ENCODE measurements around the gene IRF2BP2.
"Not testable (repeated sequence)": the region's sequence is repeated elsewhere in the genome, so short reads cannot be mapped to it uniquely, and the experiment has no call there.

Gene IRF2BP2

DNA sequence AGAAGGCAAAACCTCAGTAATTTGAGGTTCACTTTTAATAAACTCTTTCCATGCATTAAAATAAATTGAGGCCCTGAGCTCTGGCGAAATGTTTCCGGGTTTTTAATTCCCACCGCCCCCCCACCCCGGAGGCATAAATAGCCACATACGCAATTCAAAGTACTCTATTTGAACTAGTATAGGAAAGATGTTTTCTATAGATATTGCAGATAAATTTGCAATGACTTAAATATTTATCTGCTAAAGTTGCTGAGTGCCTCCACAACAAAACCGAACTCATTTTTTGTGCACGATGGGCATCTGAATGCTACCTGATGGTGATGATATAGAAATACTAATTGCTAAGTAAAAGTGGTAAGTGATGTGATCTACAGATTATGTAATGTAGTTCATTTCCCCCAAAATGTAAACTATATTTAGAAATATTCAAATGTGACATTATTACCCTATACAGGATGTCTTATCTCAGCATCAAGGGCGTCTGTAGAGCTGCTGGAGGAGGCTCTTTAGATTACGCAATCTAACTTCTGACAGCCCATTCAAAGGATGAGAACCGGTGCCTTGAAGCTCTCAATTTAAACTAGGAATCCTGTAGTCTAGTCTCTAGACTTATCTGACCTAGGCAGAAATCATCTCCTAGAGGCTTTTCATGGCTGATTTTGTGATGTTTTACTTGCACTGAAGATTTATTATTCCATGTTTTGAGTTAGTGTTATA, 8.5 kb downstream of the IRF2BP2 start:
- DNase-seq (ENCODE audit: low spot score): no peak

DNA sequence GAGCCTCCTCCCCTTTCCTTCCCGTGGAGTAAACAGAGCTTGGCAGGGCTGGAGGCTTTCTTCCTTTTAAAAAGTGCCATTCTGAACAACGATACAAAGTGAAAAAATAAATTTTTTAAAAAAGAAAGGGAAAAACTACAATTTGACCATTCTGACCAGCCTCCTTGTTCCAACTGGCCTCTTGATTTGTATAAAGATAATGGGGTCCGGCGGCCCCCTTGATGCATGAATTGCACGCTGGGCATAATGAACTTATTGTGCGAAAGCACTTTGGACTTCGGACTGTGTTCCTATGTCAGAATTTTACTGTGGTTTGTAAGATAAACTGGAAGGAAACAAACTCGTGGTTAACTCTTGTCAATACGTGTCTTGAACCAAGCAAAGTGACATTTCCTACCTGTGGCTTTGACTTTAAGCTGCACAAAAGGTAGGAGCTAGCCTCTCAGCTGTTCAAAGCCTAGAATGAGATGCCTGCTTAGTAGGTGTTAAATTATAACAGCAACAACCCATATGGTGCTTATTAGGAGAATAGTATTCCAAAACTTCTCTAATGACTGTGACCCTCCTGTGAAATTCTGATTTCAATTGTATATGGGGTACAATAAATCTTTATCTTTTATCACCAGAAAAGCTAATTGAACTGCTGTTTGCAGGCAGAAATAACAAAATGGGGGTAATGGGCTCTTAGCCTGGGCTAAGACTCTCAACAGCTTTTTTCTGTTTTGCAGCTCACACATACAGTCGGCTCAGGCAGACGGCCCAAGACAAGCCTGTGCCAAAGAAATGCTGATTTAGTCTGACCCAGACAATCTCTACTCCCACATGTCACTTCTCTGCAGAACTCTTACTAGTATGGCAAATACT, 9.3 kb downstream of the IRF2BP2 start:
- DNase-seq (ENCODE audit: low spot score): no peak

DNA sequence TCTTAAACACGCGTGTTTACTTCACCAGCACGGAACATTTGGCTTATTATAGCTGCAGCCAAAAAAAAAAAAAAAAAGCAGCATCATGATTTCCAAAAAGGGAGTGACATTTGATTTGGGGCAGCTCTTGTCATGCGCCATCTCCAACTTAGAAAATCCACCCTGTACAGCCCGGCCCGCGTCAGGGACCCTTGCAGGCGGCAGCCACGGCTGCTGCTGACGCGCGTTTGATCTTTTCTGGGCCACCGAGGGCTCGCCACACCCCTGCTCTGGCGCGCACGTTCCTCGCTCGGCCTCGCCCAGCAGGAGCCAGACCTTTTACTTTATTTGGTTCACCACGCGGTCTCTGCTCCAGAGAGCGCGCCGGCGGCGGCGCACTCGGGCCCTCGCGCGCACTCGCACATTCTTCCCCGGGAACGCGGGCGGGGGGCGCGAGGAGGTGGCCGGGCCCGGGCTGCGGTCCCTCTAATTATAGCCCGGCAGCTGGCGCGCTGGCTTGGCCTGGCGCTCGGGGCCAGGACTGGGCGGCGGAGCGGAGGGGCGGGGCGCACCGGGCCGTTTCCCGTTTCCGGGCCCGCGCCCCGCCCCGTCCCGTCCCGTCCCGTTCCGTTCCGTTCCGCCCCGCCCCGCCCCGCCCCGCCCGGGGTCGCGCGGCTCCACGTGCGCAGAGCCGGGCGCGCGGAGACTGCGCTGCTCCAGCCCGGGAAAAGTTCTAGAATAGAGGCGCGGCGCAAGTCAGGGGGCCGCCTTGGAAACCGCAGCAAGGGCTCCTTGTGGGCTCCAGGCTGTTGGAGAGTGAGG, 10.2 kb downstream of the IRF2BP2 start:
- no peak for DNase-seq (ENCODE audit: low spot score)

DNA sequence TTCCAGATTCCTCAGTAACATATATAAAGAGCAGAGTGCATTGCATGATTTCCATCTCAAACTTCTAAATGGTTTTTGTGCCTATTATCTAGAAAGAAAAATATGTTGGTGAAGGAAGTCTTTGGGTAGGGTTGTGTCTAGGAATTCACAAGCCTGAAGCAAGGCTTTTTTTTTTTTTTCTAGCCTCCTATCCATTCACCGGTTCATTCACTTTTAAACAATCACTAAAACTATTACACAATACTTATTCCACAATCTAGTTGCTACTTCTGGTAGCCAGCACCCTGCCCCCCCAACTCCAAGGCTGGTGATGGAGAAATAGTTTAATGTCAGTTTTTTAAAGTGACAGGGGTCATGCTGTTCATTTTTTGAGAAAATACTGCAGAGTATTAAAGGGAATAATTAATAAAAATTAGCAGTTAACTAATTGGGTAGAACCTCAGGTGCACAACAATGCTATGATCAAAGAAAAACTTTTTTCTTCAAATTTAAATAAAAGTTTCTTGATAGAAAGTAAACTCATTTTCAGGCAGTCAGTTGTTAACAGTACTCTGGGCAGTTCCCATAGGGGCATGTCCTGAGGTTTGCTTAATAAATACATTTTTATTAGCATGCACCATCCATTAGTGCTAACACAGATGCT, 10.9 kb downstream of the IRF2BP2 start:
- no peak for DNase-seq (ENCODE audit: low spot score)

DNA sequence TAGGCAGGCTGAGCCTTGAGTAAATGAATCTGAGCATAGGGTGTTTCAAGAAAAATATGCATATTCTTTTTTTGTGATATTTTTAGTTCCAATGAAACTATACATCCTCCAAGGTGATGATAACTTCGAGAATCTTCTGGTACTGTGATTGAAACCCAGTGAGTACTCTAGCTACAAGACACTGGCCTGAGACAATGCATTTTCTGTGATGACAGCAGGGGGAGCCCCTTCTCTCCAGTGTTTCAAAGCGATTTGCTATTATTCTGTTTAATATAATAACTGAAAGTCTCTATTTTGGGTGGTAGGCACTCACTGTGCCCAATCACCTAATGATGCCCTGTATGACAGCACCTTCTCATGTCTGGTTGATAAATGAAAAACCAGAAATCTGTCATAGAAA, 12.1 kb downstream of the IRF2BP2 start:
- DNase-seq (ENCODE audit: low spot score): no peak

DNA sequence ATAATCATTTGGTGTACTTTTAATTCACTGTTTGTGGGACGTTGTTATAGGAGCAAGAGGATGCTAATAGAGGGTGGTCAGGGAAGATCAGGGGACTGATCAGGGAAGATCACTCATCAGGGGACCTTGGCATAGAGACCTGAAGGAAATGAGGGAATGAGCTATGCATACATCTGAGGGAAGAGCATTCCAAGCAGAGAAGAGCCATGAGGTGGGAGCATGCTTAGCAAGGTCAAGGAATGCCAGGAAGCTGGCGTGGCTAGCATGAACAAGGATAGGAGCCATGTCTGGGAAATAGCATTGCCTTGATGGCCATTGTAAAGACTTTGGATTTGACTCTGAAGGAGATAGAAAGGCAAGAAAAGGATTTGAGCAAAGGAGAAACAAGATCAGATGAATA, 14.1 kb downstream of the IRF2BP2 start:
- no peak for DNase-seq (ENCODE audit: low spot score)

DNA sequence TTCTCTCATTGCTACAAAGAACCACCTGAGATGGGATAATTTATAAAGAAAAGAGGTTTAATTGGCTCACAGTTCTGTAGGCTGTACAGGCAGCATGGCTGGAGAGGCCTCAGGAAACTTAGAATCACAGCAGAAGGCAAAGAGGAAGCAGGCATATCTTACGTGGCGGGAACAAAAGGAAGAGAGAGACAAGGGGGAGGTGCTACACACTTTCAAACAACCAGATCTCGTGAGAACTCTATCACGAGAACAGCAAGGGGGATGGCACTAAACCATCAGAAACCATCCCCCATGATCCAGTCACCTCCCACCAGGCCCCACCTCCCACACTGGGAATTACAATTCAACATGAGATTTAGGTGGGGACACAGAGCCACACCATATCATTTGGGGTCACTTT, 15.4 kb downstream of the IRF2BP2 start:
- not testable (repeated sequence) for DNase-seq (ENCODE audit: low spot score)

DNA sequence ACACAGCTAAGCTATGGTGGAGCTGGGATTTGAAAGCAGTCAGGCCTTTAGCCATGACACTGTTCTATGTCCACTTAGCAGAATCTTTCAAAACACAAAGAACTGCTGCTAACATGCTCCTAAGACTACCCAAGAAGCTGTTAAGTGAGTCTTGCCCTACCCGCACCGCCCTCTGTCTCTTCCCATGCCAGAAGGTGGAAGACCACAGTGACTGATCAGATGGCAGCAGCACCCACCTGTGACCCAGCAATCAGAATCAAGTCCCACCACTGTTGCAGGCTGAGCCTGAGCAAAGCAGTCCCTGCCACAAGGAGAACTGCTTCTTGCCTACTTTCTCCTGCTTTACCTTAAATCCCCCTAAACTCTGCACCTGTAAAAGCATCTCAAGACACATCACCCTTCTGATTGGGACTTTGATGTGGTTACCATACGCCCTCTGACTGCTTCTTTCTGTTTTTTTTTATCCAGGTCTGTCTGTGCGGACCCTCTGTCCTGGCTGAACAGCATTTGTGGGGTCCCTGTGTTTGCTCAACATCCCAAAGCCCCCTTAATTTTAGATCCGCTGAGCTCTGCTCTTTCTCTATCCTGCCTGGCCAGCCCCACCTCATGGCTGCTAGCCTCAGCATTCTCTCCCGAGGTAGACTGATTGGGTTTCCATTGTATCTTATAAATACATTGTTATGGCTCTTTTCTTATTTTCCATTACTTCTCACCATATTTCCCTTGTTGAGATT, 16.0 kb downstream of the IRF2BP2 start:
- no peak for DNase-seq (ENCODE audit: low spot score)

DNA sequence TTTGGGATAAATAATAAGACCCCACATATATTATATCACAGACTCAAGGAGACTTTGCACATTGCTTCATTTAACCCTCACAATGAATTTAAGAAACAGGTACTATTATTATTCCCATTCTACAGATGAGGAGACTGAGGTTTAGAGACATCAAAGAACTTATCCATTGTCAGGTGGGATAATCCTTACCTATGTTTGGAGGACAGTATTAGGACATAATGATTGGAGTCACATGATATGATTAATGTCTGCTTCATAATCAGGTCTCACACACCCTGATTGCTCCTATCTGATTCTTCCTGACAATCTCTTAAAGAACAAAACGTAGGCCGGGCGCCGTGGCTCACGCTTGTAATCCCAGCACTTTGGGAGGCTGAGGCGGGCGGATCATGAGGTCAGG, 16.9 kb downstream of the IRF2BP2 start:
- DNase-seq (ENCODE audit: low spot score): no peak

DNA sequence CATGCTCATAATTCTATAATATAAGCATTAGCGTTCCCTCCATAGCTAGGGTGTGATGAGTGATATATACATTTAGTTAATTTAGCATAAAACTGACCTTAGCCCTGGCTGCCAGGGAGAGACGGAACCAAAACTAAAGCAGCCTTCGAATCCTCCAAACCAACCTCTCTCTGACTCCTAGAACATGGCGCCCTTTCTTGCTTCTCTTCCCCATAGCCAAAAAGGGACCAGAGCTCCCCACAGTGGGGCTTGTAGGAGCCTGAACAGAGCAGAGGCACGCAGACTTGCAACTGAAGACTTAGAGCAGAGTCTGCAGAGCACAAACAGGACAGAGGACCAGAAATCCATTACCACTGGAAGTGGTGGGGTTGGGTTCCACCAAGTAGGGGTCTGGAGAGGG, 17.7 kb downstream of the IRF2BP2 start:
- DNase-seq (ENCODE audit: low spot score): no peak

DNA sequence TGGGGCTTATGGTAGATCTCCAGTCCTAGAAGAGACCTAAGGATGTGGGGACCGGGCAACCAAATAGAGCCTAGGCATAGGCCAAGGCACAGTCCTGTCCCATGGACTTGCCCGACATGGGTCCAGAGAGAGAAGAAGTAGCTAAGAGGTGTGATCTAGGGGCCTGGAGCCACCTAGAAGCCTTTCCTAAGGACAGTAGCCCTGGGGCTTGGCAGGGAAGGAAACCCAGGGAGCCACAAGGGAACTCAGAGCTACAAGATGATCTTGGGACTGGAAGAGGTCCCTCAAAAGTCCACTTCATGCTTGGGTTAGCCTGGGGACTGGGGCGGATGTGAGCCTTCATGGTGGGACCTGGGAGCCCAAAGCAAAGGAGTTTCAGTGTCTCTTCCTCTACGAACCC, 18.8 kb downstream of the IRF2BP2 start:
- DNase-seq (ENCODE audit: low spot score): no peak

DNA sequence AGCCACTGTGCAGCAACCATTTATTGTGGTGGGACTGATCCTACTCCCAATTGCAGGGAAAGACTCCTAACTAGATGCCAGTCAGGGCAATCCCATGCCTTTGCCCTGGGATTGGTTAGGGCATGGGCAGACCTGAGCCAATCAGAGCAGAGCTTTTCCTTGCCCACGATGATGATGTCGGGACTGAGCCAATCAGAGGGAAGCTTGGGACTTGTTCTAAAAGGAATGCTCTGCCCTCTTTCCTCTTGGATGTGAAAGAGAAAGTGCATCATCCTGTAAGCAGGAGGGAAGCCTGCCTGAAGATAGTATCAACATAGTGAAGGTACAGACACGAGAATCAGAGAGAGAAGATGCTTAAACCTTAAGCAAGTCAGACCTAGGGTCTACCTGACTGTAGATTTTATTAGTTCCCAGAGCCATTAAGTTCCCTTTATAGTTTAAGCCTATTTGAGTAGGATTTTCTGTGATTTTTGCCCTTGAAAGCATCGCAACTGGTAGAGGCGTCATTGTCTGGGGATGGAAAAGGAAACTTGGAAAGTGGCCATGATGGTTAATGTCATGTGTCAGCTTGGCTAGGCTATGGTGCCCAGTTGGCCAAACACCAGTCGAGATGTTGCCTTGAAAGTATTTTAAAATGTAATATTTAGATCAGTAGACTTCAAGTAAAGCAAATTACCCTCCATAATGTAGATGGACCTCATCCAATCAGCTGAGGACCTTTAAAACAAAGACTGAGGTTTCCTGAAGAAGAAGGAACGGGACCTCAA, 19.9 kb downstream of the IRF2BP2 start:
- DNase-seq (ENCODE audit: low spot score): no peak

DNA sequence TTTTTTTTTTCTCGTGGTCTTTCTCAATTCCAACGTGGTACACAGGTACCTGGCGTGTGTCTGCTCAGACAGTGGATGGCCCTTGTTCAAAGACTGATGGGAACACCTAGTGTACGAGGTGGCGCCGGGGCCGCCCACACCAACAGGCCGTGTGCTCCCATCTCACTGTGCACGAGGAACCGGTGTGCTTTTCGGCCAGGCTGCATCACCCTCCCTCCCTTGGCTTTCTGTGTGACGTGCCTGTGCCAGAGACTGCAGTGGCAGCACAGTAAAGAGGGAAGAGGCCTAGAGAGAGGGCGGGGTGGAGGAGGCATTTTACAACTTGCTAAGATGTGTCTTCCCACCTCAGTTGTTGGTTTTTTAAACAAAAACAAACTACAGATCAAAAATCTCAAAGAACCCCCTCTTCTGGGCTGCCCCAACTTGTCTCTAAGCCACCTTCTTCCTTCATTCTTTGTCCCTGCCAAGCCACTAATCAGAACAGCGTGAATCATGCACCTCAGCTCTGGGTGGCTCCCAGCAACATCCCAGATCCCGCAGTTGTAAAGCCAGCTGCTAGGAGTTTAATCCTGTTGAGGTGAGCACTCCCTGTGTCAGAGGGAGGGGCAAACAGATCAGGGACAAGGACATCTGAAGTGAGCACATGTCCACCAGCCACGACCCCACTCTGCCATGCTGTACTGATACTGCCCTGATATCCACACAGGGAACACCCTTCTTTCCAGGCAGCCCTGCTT, 20.7 kb downstream of the IRF2BP2 start:
- no peak for DNase-seq (ENCODE audit: low spot score)

DNA sequence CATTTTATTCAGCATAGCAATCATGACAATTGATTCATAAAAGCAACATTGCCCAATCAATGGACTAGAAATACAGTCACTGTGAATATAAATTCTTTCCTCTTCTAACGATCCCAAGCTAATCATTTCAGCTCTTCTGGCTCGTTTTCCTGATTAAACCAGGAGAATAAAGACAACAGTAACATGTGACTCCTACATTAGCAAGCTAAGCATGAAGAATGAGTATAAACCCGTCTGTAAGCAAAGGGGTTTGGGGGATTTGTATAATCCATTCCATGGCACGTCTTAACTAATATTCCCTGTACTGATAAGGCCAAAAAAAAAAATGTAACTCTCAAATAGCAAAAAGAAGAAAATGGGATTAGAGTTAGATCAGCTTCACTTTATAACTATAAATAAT, 21.6 kb downstream of the IRF2BP2 start:
- DNase-seq (ENCODE audit: low spot score): no peak

DNA sequence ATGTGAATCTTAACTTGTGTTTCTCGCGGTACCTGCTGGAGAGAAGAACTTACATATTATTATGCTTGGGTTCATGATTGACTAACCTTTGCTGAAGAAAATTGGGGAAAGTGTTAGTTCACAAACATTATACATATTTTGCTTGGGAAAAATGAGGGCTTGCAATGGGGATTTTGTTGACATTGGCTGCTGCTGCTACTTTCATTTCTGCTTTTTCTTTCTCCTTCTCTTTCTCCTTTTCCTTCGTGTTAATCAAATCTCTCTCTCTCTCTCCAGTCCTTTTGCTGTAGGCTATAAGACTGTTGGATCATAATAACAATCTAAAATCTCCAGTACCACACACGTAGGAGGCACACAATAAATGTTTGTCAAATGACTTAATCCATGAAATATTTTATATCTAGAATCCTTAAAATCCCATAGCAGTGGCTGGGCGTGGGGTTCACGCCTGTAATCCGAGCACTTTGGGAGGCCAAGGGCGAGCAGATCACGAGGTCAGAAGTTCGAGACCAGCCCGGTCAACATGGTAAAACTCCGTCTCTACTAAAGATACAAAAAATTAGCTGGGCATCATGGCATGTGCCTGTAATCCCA, 23.0 kb downstream of the IRF2BP2 start:
- no peak for DNase-seq (ENCODE audit: low spot score)

DNA sequence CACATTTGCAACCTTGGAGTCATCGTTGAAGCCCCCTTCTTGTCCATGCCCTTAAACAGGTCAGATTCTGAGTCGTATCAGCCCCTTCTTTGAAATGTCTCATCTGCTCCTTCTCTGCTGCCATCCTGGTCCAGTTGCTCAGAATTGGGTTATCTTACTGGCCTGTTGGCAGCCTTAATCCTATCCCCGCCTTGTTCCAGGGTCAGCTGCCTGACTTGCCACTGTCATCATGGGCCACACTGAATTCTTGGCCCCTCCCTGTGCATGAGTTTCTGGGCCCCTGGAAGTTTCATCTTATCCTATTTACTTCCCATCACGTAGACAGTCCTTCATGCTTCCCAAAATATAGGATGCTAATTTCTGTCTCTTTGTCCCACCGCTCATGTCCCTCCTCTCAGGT, 23.7 kb downstream of the IRF2BP2 start:
- DNase-seq (ENCODE audit: low spot score): no peak

DNA sequence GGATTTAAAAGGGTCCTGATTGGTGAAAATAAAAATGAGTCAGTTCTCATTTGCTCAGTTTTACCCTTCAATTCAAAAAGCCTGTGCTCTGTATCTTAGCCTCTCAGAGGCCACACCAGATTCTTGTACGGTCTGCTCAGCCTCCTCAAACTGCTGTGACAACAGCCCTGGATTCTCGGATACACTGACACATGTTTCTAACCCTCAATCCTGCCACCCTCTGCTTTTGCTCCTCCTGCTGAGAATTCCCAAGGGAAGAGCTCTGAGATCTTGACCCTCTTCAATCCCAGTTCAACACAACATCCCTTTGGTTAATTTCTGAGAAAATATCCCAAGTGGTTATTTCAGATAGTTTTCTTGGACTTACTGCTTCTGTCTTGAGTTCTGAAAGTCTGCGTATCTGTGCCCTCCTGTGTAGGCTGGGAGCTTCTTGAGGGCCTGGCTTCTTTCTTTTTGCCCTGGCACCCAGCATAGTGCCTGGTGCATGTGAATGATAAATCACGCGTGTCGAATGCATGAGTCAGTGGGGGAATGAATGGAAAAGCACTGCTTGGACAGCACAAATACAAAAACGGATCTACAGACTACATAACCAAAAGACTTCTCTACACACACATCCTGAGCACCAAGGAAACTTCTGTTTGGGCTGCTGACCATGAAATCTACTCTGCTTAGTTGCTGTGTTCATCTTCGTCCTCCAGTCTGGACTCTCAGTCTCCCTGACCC, 24.5 kb downstream of the IRF2BP2 start:
- DNase-seq (ENCODE audit: low spot score): no peak

DNA sequence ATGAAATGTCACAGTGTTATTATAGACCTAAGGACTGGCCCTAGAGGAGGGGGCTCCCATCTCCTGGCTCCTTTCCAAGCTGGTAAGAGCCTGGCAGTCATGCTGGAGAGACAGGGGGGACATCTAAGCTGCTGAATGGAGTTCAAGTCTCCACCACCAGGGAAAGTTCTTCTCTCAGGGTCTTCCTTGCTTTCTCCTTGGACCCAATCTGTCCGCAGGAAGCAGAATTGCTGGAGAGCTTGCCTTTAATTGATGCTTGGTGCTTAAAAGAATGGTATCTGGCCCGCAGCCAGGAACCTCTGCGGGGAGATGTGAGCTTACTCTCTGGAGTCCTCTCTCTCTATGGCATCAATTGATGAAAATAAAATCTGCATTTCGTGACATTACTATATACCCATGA, 25.1 kb downstream of the IRF2BP2 start:
- no peak for DNase-seq (ENCODE audit: low spot score)

DNA sequence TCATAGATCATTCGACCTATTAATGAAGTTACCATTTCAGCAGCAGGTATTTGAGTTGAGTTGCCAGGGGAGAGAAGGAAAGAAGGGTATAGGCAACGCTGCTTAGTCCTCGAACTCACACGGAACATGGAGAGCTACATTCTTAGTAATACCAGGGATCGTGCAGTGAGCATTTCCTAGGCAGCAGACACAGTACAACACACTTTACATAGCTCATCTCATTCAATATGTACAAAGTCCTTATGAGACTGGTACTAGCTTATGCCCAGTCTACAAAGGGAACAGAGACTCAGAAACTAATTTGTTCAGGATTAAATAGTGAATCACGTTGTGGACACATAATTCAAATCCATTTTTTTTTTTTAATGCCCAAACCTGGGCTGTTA, 25.6 kb downstream of the IRF2BP2 start:
- DNase-seq (ENCODE audit: low spot score): no peak

All from COLO829 (cell line).